SHP77 treated with DMSO at 0.1 percent for 48 hours (cell line): Measurements from ENCODE around the gene RTEL1.

Experiments used
- DNase-seq: peaks from one replicate; lab custom pipeline; 2025; lab: John Stamatoyannopoulos, UW

RTEL1 gene

GRCh38 chr20:63687419-63688178, 29.5 kb downstream of the RTEL1 start:
- DNase-seq = no peak

GRCh38 chr20:63688228-63689045, 30.3 kb downstream of the RTEL1 start:
- DNase-seq = no peak

- DNase-seq = no peak
Measured at GRCh38 chr20:63689046-63690002, 31.2 kb downstream of the RTEL1 start.

DNA sequence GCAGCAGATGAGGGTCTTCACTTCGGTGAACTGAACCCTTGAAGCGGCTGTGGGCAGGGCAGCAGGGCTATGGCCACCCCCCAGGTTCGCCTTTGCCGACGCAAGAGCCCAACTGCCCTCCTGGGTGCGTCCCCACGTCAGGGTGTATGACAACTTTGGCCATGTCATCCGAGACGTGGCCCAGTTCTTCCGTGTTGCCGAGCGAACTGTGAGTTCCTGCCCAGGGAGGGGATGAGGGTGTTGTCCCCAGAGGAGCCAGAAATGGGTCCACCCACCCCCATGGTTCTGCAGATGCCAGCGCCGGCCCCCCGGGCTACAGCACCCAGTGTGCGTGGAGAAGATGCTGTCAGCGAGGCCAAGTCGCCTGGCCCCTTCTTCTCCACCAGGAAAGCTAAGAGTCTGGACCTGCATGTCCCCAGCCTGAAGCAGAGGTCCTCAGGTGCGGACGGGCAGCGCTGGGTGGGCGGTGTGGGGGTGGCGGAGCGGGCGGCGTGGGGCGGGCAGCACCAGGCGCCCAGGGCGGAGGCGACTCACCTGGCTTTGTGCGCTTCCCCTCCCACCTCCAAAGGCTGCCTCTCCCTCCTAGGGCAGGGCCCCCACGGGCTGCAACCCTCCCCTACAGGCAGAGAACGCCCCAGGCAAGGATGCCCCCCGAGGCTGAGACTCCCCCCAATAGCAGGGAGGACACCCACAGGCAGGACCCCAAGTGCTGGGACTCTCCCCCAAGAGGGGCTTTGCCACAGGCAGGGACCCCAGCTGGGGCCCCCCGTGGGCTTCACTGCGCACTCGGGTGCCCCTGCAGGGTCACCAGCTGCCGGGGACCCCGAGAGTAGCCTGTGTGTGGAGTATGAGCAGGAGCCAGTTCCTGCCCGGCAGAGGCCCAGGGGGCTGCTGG, 32.1 kb downstream of the RTEL1 start:
- no peak for DNase-seq

DNA sequence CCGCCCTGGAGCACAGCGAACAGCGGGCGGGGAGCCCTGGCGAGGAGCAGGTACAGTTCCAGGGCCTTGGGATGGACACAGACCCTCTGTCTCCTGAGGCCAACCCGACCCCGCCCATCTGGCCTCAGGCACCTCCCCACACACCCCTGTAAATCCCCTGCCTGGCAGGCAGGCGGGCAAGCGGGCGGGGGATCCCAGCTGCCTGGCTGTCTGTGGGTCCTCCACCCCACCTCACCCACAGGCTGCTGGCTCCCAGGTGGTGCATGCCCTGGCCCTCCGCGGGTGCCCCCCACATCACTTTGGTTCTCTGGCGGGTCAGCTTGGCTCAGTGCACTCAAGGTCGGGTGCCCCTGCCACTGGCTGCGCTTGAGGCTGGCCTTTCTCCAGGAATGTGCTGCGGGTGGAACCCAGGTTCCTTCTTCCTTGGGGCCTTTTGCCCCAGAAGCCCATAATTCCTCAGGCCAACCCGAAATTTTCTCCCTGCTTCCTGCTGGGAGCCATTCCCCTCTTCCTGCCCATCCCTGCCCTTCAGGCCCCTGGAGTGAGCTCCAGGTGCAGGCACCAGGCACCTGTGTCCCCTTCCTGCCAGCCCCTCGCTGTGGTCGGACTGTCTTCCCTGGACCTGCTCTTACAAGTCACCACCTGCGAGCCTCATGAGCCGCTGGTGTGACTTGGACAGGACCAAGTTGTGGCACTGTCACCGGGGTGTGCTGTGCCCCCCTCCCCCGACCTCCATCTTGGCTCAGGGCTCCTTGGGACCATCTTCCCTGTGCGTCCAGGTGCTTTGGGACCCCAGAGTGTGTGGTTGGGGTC, 33.0 kb downstream of the RTEL1 start:
- no peak for DNase-seq

DNA sequence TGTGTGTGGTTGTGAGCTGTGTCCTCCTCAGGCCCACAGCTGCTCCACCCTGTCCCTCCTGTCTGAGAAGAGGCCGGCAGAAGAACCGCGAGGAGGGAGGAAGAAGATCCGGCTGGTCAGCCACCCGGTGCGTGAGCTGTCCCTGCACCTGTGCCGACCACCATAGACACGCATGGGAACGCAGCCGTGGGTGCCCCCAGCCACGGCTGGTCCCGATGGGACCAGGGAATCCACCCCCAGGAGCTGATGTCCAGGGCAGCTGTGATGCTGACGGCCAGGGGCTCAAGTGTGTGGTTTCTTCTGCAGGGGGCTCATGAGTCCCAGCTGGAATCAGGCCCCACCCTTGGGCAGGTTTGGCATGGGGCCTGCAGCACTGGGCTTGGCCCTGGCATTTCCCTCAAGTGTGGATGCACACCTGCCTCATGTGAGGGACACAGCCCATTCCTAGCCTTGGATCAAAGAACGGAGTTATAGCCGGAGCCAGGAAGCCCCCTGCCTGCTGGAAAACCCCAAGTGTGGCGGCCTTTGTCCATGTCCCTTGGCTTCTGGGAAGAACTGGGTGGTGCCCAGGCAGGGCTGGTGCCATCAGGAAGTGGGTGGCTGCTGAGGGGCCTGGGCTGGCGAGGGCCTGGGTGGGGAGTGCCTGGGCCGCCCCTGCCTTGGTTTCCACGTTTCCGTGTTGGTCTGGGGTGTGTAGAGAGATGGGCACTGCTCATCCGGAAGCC, 33.8 kb downstream of the RTEL1 start:
- no peak for DNase-seq

DNA sequence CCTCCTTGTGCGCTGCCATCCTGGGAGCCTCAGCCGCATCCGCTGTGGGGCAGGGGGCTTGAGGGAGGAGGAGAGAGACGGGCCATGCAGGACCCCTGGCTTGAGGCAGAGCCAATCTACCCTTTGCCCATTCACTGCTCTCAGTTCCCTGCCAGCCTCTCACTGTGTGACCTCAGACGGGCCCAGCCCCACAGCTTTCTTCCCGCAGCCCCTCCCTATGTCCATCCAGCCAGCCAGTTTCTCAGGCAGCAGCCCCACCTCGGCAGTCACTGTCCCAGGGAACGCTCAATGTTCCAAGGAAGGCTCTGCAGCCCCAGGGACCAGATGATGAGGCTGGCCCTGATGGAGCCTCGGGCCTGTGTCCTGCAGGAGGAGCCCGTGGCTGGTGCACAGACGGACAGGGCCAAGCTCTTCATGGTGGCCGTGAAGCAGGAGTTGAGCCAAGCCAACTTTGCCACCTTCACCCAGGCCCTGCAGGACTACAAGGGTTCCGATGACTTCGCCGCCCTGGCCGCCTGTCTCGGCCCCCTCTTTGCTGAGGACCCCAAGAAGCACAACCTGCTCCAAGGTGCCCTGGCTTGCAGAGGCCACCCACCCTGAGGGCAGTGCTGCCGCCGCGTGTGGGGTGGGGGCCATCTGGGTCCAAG, 34.4 kb downstream of the RTEL1 start:
- no peak for DNase-seq

- no peak for DNase-seq
Measured at GRCh38 chr20:63693083-63693732, 35.1 kb downstream of the RTEL1 start.

DNA sequence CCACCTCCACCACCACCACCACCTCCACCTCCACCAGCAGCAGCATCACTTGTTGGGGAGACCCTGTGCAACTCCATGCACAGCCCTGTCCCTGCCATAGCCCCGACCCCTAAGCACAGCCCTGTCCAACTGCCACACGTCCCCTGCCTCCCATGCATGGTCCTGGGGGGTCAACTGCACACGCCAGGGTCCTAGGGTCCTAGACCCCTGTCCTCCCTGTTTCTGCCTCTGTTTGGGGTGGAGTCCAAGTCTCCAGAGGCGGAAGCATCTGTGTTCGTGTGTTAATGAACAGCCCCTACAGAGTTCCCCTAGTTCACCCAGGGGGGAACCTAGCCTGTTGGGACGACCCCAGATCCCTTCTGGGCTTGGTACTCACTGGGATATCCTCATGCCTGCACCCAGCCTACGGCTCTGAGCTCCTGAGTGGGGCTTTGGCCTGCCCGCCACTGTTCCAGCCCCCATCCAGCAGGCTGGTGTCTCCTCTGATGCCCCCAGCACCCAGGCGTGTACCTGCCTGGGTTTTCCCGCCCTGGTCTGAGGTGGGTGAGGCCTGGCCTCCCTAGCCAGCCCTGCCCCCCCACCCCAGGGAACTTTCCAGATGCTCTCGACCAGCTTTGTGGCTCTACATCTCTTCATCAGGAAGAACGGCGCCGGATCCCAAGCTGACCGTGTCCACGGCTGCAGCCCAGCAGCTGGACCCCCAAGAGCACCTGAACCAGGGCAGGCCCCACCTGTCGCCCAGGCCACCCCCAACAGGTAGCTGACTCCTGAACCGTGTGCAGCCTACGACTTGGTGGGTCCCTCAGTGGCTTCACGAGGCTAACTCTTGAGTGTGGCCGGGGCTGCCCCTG, 35.8 kb downstream of the RTEL1 start:
- DNase-seq = no peak

GRCh38 chr20:63694584-63695423, 36.7 kb downstream of the RTEL1 start:
- DNase-seq = no peak

GRCh38 chr20:63695424-63696305, 37.6 kb downstream of the RTEL1 start:
- no peak for DNase-seq

- DNase-seq = no peak
Measured at GRCh38 chr20:63696306-63696627, 38.2 kb downstream of the RTEL1 start.

- DNase-seq = no peak
Measured at GRCh38 chr20:63696628-63697356, 38.7 kb downstream of the RTEL1 start, which contains the start of gene TNFRSF6B. TNFRSF6B (plus strand) TSS chr20:63696652; CDS start chr20:63696768, 116 bp downstream.

GRCh38 chr20:63697357-63697867, 39.3 kb downstream of the RTEL1 start:
- DNase-seq = no peak
